Large intestine (tissue), 3 donors: Measurements from ENCODE around the gene MLLT1. TPM values are rescaled to one million over a fixed set of nuclear protein-coding genes. Genes with fewer than 3 reads are reported as not detected.

Experiments used
- DNase-seq, 2 donors: peaks; one replicate each; pipeline versions ENCODE4 v3.0.0 to v3.0.0-alpha.2; 2013
- H3K27ac ChIP-seq: one replicate; pipeline ENCODE4 v1.5.1; 2013; ENCODE audit warnings: low read length
- H3K27me3 ChIP-seq: 2 replicates; pipeline ENCODE4 v1.6.1; 2013; ENCODE audit warnings: low read length; ENCODE audit not compliant: control insufficient read depth, insufficient read depth
- H3K36me3 ChIP-seq: 2 replicates; pipeline ENCODE4 v1.6.1; 2013; ENCODE audit warnings: low read length; ENCODE audit not compliant: control insufficient read depth, insufficient read depth
- H3K4me1 ChIP-seq: one replicate; pipeline ENCODE4 v1.6.1; 2013; ENCODE audit warnings: low read length; ENCODE audit not compliant: control insufficient read depth, insufficient read depth
- H3K4me3 ChIP-seq: one replicate; pipeline ENCODE4 v1.5.1; 2013; ENCODE audit warnings: low read length
- H3K9me3 ChIP-seq: one replicate; pipeline ENCODE4 v1.6.1; 2013; ENCODE audit warnings: mild to moderate bottlenecking, low read depth, low read length, moderate library complexity; ENCODE audit not compliant: control insufficient read depth
- WGBS: methylation state at CpG from one replicate; pipeline ENCODE4 v1.1.5; 2013; ENCODE audit warnings: low lambda C conversion rate; ENCODE audit not compliant: insufficient coverage; 5-methylcytosine and 5-hydroxymethylcytosine counted together
- polyA plus RNA-seq: library from polyadenylated mRNA; unstranded; fragments of 120-200 nt; gene quantifications from one replicate; pipeline ENCODE4 v1.2.1, GENCODE V29; 2013

MLLT1 gene
- polyA plus RNA-seq, 1 donor, result 44.3 TPM

- 100% methylated on average over 2 of the region's 20 CpGs for WGBS
- Histone ChIP-seq H3K27me3 (no peaks in the 10 kb centered on the region), H3K4me1 (peaks cover 3% of the 10 kb centered on the region), H3K27ac (no peak overlapping the region), H3K4me3 (no peak overlapping the region), H3K36me3 (peaks cover 14% of the 10 kb centered on the region), H3K9me3 (peaks cover 16% of the 10 kb centered on the region)
- DNase-seq, result no peak
Observed at GRCh38 chr19:6246174-6247006, 33.4 kb downstream of the MLLT1 start.

GRCh38 chr19:6242677-6243076 lies 37.1 kb downstream of the MLLT1 start:
- no peak for DNase-seq
- H3K27me3 ChIP-seq, result no peaks in the 10 kb centered on the region

DNA sequence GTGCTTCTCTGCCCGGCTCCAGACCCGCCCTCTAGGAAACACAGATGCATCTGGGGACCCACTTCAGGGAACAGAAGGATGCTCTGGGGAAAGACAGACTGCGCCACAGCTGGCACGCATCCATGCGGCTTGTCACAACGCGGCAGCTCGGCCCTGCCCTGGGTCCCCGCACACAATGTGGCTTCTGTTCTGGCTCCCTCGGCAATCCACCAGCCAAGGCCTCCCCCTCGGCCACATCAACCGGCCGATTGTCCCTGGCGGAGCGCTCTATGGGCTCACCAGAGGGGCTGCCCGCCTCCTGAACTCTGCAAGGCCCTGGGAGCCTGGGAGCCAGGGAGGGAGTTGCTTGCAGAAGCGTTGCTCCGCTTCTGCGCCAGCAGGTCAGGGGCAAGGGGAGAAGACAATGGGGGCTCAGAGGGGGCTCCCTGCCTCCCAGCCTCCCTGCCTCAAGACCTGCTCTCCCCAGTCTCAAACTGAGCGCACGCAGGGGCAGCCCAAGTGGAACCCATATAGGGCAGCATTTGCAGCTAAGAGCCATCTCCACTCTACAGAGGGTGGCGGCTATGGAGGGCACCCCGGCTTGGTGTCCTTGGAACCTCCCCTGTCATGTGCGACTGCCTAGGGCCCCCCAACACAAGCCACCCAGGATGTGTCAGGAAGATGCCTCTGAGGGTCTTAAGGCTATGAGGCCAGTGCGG lies 37.9 kb downstream of the MLLT1 start:
- Histone ChIP-seq H3K27me3 (no peaks in the 10 kb centered on the region), H3K4me3 (no peak overlapping the region), H3K9me3 (peaks cover 11% of the 10 kb centered on the region), H3K36me3 (peaks cover 10% of the 10 kb centered on the region), H3K4me1 (peaks cover 3% of the 10 kb centered on the region), H3K27ac (no peak overlapping the region)
- WGBS, result no CpG with 5 or more reads among the region's 25 CpGs
- peak in 1 of 2 donors; percentile 24 for DNase-seq

More at GRCh38 chr19:6242677-6243076, 37.1 kb downstream of the MLLT1 start:
- peaks cover 16% of the 10 kb centered on the region for H3K9me3 ChIP-seq
- H3K4me3 ChIP-seq, result no peak overlapping the region
- H3K36me3 ChIP-seq, result peaks cover 16% of the 10 kb centered on the region
- no CpG with 5 or more reads among the region's 10 CpGs for WGBS
- no peak overlapping the region for H3K27ac ChIP-seq
- peaks cover 3% of the 10 kb centered on the region for H3K4me1 ChIP-seq

- DNase-seq, result no peak
Observed at GRCh38 chr19:6241056-6241455, 38.7 kb downstream of the MLLT1 start.

DNA sequence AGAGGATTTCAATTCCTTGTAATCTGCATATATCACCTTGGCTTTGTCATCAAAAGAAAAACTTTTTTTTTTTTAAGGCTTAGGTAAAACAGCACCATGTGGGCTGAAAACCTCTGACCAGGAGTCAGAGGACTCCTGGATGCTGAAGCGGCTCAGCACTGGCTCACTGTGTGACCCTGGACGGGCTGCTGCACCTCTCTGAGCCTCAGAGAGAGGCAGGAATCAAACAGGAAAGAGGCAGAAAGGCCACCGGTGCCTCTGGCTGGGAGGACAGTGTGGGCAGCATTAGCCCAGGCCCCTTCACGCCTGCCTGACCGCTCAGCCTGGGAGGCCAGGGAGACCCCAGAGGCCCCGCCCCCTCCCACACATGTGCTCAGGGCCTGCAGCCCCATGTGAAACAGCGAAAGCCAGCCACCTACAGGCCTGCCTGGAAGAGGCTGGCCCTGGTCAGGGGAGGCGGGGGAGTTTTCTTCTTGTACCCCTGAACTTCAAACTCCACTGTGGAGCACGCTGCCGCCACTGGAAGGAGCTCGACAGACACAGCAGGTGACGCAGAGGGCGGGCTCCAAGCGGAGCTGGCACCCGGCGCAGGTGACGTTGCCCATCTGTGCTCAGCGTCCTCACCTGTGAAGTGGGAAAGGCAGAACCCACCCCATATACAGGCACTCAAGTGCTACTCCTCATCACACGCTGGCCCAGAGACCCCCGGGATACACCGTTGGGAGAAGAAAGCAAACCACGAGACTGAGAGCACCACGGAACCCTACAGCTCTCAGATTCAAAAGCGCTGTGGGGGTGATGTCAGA lies 39.7 kb downstream of the MLLT1 start:
- peaks cover 6% of the 10 kb centered on the region for H3K36me3 ChIP-seq
- H3K27me3 ChIP-seq, result no peaks in the 10 kb centered on the region
- no peak overlapping the region for H3K4me3 ChIP-seq
- DNase-seq, result no peak
- H3K4me1 ChIP-seq, result peaks cover 3% of the 10 kb centered on the region
- WGBS, result no CpG with 5 or more reads among the region's 24 CpGs
- no peak overlapping the region for H3K27ac ChIP-seq
- H3K9me3 ChIP-seq, result no peaks in the 10 kb centered on the region

More at GRCh38 chr19:6241056-6241455, 38.7 kb downstream of the MLLT1 start:
- Histone ChIP-seq H3K9me3 (peaks cover 4% of the 10 kb centered on the region), H3K27ac (no peak overlapping the region), H3K4me1 (peaks cover 3% of the 10 kb centered on the region), H3K36me3 (peaks cover 6% of the 10 kb centered on the region), H3K27me3 (no peaks in the 10 kb centered on the region), H3K4me3 (no peak overlapping the region)
- no CpG with 5 or more reads among the region's 12 CpGs for WGBS

DNA sequence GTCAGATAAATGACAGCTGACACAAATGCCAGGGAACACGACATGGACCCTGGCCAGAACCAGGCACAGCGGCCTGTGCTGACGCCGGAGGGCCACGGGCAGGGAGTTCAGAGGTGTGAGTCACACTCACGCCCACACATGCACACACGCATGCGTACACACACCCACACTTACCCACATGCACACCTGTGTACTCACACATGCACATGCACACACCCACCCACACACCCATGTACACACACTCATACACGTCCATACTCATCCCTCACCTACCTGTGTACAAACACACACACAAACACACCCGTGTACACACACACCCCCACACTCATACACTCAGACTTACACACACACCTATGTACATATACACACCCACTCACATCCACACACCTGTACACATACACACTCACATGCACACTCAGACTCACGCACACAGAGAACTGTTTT lies 40.4 kb downstream of the MLLT1 start:
- no peaks in the 10 kb centered on the region for H3K9me3 ChIP-seq
- no peak overlapping the region for H3K27ac ChIP-seq
- no peak overlapping the region for H3K4me3 ChIP-seq
- H3K27me3 ChIP-seq, result no peaks in the 10 kb centered on the region
- DNase-seq, result no peak
- WGBS, result no CpG with 5 or more reads among the region's 11 CpGs
- H3K4me1 ChIP-seq, result peaks cover 3% of the 10 kb centered on the region
- peaks cover 6% of the 10 kb centered on the region for H3K36me3 ChIP-seq

GRCh38 chr19:6238643-6239281 lies 41.0 kb downstream of the MLLT1 start:
- no peak overlapping the region for H3K27ac ChIP-seq
- H3K9me3 ChIP-seq, result peaks cover 3% of the 10 kb centered on the region
- peaks cover 4% of the 10 kb centered on the region for H3K4me1 ChIP-seq
- H3K36me3 ChIP-seq, result peaks cover 6% of the 10 kb centered on the region
- DNase-seq, result no peak
- WGBS, result no CpG with 5 or more reads among the region's 24 CpGs
- no peaks in the 10 kb centered on the region for H3K27me3 ChIP-seq
- H3K4me3 ChIP-seq, result no peak overlapping the region

GRCh38 chr19:6238256-6238642 lies 41.5 kb downstream of the MLLT1 start:
- Histone ChIP-seq H3K27ac (no peak overlapping the region), H3K27me3 (no peaks in the 10 kb centered on the region), H3K9me3 (peaks cover 3% of the 10 kb centered on the region), H3K4me1 (peaks cover 5% of the 10 kb centered on the region), H3K36me3 (peaks cover 6% of the 10 kb centered on the region), H3K4me3 (no peak overlapping the region)
- DNase-seq, result no peak
- WGBS, result no CpG with 5 or more reads among the region's 6 CpGs

GRCh38 chr19:6236310-6237291 lies 43.2 kb downstream of the MLLT1 start:
- H3K27ac ChIP-seq, result no peak overlapping the region
- no peak overlapping the region for H3K4me3 ChIP-seq
- no peaks in the 10 kb centered on the region for H3K27me3 ChIP-seq
- no peak for DNase-seq
- H3K4me1 ChIP-seq, result peaks cover 16% of the 10 kb centered on the region
- H3K9me3 ChIP-seq, result peaks cover 3% of the 10 kb centered on the region
- peaks cover 6% of the 10 kb centered on the region for H3K36me3 ChIP-seq
- WGBS, result no CpG with 5 or more reads among the region's 39 CpGs
